ENCODE results near the gene ZDHHC11. TPM values are rescaled to one million over a fixed set of nuclear protein-coding genes. Genes with fewer than 3 reads are reported as not detected.
"Not testable (repeated sequence)": the region's sequence is repeated elsewhere in the genome, so short reads cannot be mapped to it uniquely, and the experiment has no call there.

ZDHHC11 gene
- total RNA-seq, 2 experiments from 2014 or later: 10.7 to 32.0 TPM

DNA sequence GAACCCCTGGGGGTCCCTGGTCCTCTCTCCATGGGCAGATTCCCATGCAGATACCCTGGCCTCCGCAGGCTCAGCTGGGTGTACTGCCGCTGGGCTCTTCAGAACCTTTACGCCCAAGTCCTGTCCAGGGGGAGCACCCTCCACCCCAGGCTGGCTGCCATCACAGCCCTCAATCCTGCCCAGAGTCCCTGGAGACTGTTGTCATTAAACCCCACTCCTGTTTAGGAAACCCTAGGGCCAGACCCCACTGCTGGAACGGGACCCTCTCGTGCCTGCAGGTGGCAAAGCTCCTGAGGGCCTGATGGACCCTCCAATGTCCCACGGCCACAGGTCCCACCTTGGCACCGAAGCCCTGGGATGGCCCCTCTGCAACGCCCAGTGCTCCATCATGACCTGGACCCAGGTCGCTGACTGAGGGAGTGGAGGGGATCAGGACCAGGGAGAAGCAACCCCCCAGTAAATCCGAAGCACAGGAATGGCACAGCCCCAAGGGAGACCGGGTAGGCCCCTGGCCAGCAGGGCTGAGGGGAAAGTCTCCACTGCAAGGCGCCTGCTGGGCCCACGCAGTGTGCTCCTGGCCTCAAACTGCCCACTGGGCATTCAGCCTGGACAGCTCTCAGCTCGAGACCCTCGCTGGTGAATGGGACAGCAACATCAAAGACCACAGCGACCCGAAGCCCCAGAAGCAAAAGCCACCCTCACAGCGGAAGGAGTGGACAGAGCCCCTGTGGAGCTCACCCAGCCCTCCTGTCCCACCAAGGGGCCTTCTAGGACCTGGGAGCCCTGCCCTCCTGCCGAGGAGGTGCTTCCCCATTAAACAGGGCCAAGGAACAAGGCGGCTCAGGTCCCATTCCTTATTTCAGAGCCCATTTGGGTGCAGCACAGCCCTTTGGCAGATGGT, 74.6 kb downstream of the ZDHHC11 start:
- H2AFZ ChIP-seq (ENCODE audit: low read length): no peak overlapping the region
- no peaks in the 10 kb centered on the region for H3K36me3 ChIP-seq (ENCODE audit: insufficient read depth, low read length)
- POLR2A ChIA-PET: no interaction called here
- no peaks in the 10 kb centered on the region for H3K4me1 ChIP-seq (ENCODE audit: insufficient read depth, low read length, poor library complexity, severe bottlenecking)
- DNase-seq (ENCODE audit: low spot score): no peak
- intact Hi-C loops (cut with micrococcal nuclease; ENCODE audit: unreplicated experiment): no loop called here
- no peaks in the 10 kb centered on the region for H3K9me3 ChIP-seq (ENCODE audit: low read length)
- no peaks in the 10 kb centered on the region for H3K79me2 ChIP-seq (ENCODE audit: insufficient read depth, low read depth, low read length)
- no peak overlapping the region for H3K27ac ChIP-seq (ENCODE audit: low read depth, low read length, poor library complexity, severe bottlenecking)
- H3K4me2 ChIP-seq (ENCODE audit: low read length): no peak overlapping the region
- BruUV-seq (replicated peaks): no TSS peak
- H3K4me3 ChIP-seq (ENCODE audit: low read depth, low read length, poor library complexity, severe bottlenecking): no peak overlapping the region
- H3K9me2 ChIP-seq (ENCODE audit: insufficient read depth, low read length): no peaks in the 10 kb centered on the region
- H4K20me1 ChIP-seq (ENCODE audit: insufficient read depth, low read length): no peaks in the 10 kb centered on the region
- CTCF ChIA-PET (ENCODE audit: unreplicated experiment): no interaction called here
- TF ChIP-seq, protein P1, sequence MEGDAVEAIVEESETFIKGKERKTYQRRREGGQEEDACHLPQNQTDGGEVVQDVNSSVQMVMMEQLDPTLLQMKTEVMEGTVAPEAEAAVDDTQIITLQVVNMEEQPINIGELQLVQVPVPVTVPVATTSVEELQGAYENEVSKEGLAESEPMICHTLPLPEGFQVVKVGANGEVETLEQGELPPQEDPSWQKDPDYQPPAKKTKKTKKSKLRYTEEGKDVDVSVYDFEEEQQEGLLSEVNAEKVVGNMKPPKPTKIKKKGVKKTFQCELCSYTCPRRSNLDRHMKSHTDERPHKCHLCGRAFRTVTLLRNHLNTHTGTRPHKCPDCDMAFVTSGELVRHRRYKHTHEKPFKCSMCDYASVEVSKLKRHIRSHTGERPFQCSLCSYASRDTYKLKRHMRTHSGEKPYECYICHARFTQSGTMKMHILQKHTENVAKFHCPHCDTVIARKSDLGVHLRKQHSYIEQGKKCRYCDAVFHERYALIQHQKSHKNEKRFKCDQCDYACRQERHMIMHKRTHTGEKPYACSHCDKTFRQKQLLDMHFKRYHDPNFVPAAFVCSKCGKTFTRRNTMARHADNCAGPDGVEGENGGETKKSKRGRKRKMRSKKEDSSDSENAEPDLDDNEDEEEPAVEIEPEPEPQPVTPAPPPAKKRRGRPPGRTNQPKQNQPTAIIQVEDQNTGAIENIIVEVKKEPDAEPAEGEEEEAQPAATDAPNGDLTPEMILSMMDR (conservative IDR thresholded peaks at IDR 0.05; ENCODE audit: low read length): no peak
- no peak for TF ChIP-seq EZH2phosphoT487 (IDR thresholded peaks at IDR 0.05; ENCODE audit: borderline replicate concordance, low read depth, low read length)

DNA sequence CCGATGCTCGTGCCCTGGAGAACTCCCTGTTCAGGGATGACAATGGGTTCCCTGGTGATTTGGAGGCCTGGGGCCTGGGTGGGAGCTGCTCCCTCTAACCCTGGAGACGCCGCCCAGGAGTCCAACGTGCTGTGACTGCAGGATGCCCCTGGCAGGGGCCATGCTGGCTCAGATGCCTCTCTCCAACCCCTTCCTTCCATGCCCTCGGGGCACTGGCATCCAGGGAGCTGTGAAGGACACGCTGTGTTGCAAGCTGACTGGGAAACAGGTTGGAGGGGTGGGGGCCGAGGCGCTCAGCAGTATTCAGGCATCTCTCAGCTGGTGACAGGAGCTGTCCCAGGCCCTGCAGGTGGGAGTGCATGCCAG, 75.2 kb downstream of the ZDHHC11 start:
- H3K27ac ChIP-seq (ENCODE audit: low read depth, low read length, poor library complexity, severe bottlenecking); DNase-seq (ENCODE audit: low spot score); POLR2A ChIA-PET; H3K79me2 ChIP-seq (ENCODE audit: insufficient read depth, low read depth, low read length); H3K9me3 ChIP-seq (ENCODE audit: low read length); H3K4me3 ChIP-seq (ENCODE audit: low read depth, low read length, poor library complexity, severe bottlenecking); H2AFZ ChIP-seq (ENCODE audit: low read length); H3K4me2 ChIP-seq (ENCODE audit: low read length); H3K4me1 ChIP-seq (ENCODE audit: insufficient read depth, low read length, poor library complexity, severe bottlenecking); CTCF ChIA-PET (ENCODE audit: unreplicated experiment); H4K20me1 ChIP-seq (ENCODE audit: insufficient read depth, low read length); intact Hi-C loops (cut with micrococcal nuclease; ENCODE audit: unreplicated experiment); BruUV-seq (replicated peaks); H3K36me3 ChIP-seq (ENCODE audit: insufficient read depth, low read length); H3K9me2 ChIP-seq (ENCODE audit: insufficient read depth, low read length): not testable (repeated sequence)

DNA sequence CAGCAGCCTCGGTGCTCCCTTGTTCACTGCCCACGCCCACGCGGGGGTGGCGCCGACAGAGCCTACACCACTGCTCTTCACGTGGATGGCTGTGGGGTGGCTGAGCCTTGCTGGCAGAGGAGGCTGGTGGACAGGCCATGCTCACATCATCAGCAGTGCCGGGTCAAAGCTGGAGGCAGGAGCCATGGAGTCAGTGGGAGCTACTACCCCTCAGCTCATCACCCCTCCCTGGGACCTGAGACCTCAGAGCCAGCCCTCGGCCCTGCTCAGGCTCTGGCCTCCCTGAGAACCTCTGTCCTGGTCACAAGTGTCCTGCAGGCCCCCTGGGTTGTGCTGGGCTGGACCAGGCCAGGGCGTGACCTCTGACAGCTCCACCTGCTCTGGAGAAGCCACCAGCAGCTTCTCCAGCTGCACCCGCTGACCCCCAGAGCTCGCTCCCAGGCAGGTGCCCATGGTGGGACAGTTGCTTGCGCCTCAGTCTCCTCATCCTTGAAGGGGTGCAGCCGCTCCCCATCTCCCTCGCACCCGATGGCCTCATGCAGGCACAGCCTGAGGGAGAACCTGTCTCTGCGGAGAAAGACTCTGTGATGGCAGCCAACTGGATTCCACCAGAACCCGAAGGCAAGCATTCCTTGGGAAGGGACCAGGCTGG, 75.8 kb downstream of the ZDHHC11 start:
- H3K4me2 ChIP-seq (ENCODE audit: low read length); BruUV-seq (replicated peaks); POLR2A ChIA-PET; intact Hi-C loops (cut with micrococcal nuclease; ENCODE audit: unreplicated experiment); H2AFZ ChIP-seq (ENCODE audit: low read length); H4K20me1 ChIP-seq (ENCODE audit: insufficient read depth, low read length); H3K79me2 ChIP-seq (ENCODE audit: insufficient read depth, low read depth, low read length); H3K27ac ChIP-seq (ENCODE audit: low read depth, low read length, poor library complexity, severe bottlenecking); H3K4me3 ChIP-seq (ENCODE audit: low read depth, low read length, poor library complexity, severe bottlenecking); CTCF ChIA-PET (ENCODE audit: unreplicated experiment); H3K9me3 ChIP-seq (ENCODE audit: low read length); H3K9me2 ChIP-seq (ENCODE audit: insufficient read depth, low read length); H3K36me3 ChIP-seq (ENCODE audit: insufficient read depth, low read length); DNase-seq (ENCODE audit: low spot score); H3K4me1 ChIP-seq (ENCODE audit: insufficient read depth, low read length, poor library complexity, severe bottlenecking): not testable (repeated sequence)

DNA sequence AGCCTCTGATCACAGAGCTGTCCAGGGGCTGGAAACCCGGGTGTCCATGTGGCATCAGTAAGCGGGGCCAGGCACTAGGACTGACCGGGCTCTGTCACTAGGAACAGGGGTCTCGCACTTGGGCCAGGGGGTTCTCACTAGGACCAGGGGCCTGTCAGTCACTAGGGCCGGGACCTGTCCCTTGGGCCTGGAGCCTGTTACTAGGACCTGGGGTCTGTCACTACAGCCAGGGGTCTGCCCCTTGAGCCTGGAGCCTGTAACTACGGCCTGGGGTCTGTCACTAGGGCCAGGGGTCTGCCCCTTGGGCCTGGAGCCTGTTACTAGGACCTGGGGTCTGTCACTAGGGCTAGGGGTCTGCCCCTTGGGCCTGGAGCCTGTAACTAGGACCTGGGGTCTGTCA, 76.5 kb downstream of the ZDHHC11 start:
- CTCF ChIA-PET (ENCODE audit: unreplicated experiment); H2AFZ ChIP-seq (ENCODE audit: low read length); H3K4me3 ChIP-seq (ENCODE audit: low read depth, low read length, poor library complexity, severe bottlenecking); H3K36me3 ChIP-seq (ENCODE audit: insufficient read depth, low read length); DNase-seq (ENCODE audit: low spot score); H3K4me1 ChIP-seq (ENCODE audit: insufficient read depth, low read length, poor library complexity, severe bottlenecking); H4K20me1 ChIP-seq (ENCODE audit: insufficient read depth, low read length); H3K9me2 ChIP-seq (ENCODE audit: insufficient read depth, low read length); H3K27ac ChIP-seq (ENCODE audit: low read depth, low read length, poor library complexity, severe bottlenecking); H3K79me2 ChIP-seq (ENCODE audit: insufficient read depth, low read depth, low read length); POLR2A ChIA-PET; intact Hi-C loops (cut with micrococcal nuclease; ENCODE audit: unreplicated experiment); BruUV-seq (replicated peaks); H3K9me3 ChIP-seq (ENCODE audit: low read length); H3K4me2 ChIP-seq (ENCODE audit: low read length): not testable (repeated sequence)
